ENCODE measurements around the gene TPM2. TPM values are rescaled to one million over a fixed set of nuclear protein-coding genes. Genes with fewer than 3 reads are reported as not detected.

TPM2 gene
- total RNA-seq, 5 donors from 2014 or later (not counting 1 experiment from before 2014, with no cell fraction given) = 21.4 to 66.0 (median 57.5) TPM

- H3K27me3 ChIP-seq (replicated peaks in 1 of 2; ENCODE audit: control insufficient read depth in 2 of 2, extremely low read depth in 1 of 2, insufficient read depth in 2 of 2, low read length in 1 of 2) = no peaks in the 10 kb centered on the region
- H3K4me1 Mint-ChIP-seq = peaks cover 16 to 18% (median 18%) of the 10 kb centered on the region in 3 donors
- ATAC-seq (replicated peaks in 1 of 4) = no peak
- no peak for DNase-seq
- peaks cover 51 to 71% of the 10 kb centered on the region in 2 experiments for H3K4me1 ChIP-seq (ENCODE audit: control insufficient read depth in 1 of 2, extremely low read depth in 1 of 2, insufficient read depth in 2 of 2, low read length in 2 of 2)
- H3K27me3 Mint-ChIP-seq = no peaks in the 10 kb centered on the region
- H3K9me3 Mint-ChIP-seq = no peaks in the 10 kb centered on the region
- no peak overlapping the region for H3K4me3 ChIP-seq (ENCODE audit: control insufficient read depth in 1 of 2, extremely low read depth in 1 of 2, low read length in 1 of 2)
- ChIA-PET POLR2A (no interaction called here), CTCF (interaction anchor here (0.9 to 2.0 kb wide), 5 partner anchors 14 to 84 kb away, joined by 3 to 7 read pairs (median 4); partner anchors contain the start of genes CCDC107 (in 1 of the 2), RGP1 (in 1 of the 2) and RMRP (in 1 of the 2))
- no peak overlapping the region for H3K4me3 Mint-ChIP-seq
- H3K9me3 ChIP-seq = no peaks in the 10 kb centered on the region
- 32% methylated on average over 2 of the region's 3 CpGs for WGBS (ENCODE audit: insufficient coverage)
- peaks cover 16% of the 10 kb centered on the region for H3K36me3 Mint-ChIP-seq
- H3K36me3 ChIP-seq (ENCODE audit: control insufficient read depth in 2 of 2, extremely low read depth in 1 of 2, insufficient read depth in 1 of 2, low read length in 1 of 2) = peaks cover 4 to 24% of the 10 kb centered on the region in 2 donors
- no peak overlapping the region for H3K27ac Mint-ChIP-seq
- H3K27ac ChIP-seq (ENCODE audit: low read length) = peak overlapping the region; percentile 2
These were observed 39.4 kb upstream of the TPM2 start for GRCh38 chr9:35729101-35729500.

DNA sequence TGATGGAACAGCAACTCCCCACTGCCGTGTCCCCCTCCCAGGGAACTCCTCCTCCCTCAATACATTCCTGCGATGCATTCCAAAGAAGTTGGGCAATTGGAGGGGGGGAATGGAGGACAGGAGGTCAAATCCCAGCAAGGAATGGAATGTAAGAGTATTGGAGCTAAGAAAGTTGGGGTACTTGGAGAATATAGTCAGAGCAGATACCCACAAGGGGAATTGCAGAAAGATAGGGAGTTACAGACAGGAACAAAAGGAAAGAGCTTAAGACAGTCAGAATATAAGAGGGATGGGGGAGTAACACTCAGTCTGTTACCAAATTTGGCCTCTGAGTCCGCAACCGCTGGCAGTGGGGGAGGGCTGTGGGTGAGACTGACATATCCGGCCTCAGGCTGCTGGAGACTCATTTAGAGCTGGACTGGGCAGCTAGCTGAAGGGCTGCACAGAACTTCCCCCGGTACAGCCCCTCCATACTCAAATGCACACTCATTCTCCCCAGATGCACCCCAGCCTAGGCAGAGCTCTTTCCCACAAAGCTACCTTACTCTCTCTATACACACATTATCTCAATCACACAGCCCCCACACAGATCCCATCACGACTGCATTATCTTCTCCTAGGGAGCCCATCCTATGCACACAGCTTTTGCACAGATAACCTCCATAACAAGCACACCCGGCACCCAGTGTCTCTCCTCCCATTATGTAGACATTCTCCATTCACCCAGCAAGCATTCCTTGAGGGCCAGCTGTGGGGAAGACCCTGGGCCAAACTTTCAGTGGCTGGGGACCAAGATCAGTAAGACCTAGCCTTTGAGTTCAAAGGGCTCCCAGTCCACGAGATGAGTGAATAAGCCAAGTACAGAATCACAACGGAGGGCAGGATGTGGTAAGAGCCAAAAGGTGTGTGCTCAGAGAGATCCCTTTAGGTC is 38.6 kb upstream of the TPM2 start:
- POLR2A ChIA-PET = interaction anchor here in 1 of 2 donors (0.6 kb wide), 1 partner anchor 54 kb away, joined by 3 read pairs; no protein-coding TSS in a partner anchor
- no peak overlapping the region for H3K4me3 Mint-ChIP-seq
- WGBS (ENCODE audit: insufficient coverage) = 0% methylated on average over 4 of the region's 10 CpGs
- no peaks in the 10 kb centered on the region for H3K9me3 Mint-ChIP-seq
- Histone ChIP-seq H3K4me3 (ENCODE audit: control insufficient read depth in 1 of 2, extremely low read depth in 1 of 2, low read length in 1 of 2) (peak overlapping the region; percentile 15 to 52), H3K27ac (ENCODE audit: low read length) (peak overlapping the region; percentile 33), H3K36me3 (ENCODE audit: control insufficient read depth in 2 of 2, extremely low read depth in 1 of 2, insufficient read depth in 1 of 2, low read length in 1 of 2) (peaks cover 11 to 32% of the 10 kb centered on the region in 2 donors), H3K9me3 (no peaks in the 10 kb centered on the region), H3K4me1 (ENCODE audit: control insufficient read depth in 1 of 2, extremely low read depth in 1 of 2, insufficient read depth in 2 of 2, low read length in 2 of 2) (peaks cover 49 to 63% of the 10 kb centered on the region in 2 experiments), H3K27me3 (replicated peaks in 1 of 2; ENCODE audit: control insufficient read depth in 2 of 2, extremely low read depth in 1 of 2, insufficient read depth in 2 of 2, low read length in 1 of 2) (no peaks in the 10 kb centered on the region)
- CTCF ChIA-PET = interaction anchor here (0.6 to 2.5 kb wide), 15 partner anchors 13 to 159 kb away, joined by 3 to 10 read pairs (median 3); partner anchors contain the start of genes CCDC107 (in 2 of the 2), RMRP (in 2 of the 2), GBA2 (in 1 of the 2) and RGP1 (in 1 of the 2)
- peaks cover 22% of the 10 kb centered on the region for H3K36me3 Mint-ChIP-seq
- no peaks in the 10 kb centered on the region for H3K27me3 Mint-ChIP-seq
- DNase-seq (peak in 11 of 35 experiments; percentile 13 to 65 (median 22)), ATAC-seq (replicated peaks in 1 of 4) (no peak)
- no peak overlapping the region for H3K27ac Mint-ChIP-seq
- peaks cover 11 to 12% (median 12%) of the 10 kb centered on the region in 3 donors for H3K4me1 Mint-ChIP-seq

DNA sequence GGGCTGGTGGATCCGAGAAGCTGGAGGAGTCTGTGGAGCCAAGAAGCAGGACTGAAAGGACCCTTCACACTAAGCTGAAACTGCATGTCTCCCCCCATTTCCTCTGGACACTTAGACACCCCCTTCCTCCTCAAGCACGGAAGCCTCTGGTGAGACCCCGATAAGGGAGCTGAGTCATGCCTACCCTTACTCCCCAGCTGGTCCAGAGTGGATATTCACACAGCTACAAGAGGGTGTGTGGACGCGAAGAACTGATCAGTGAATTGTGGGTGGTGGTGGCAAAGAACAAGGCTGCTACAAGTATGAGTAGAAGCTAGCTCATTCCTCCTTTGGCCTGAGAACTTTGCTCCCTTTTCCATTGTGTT is 37.9 kb upstream of the TPM2 start:
- POLR2A ChIA-PET = interaction anchor here in 1 of 2 donors (0.6 kb wide), 1 partner anchor 53 kb away, joined by 3 read pairs; no protein-coding TSS in a partner anchor
- Histone ChIP-seq H3K36me3 (ENCODE audit: control insufficient read depth in 2 of 2, extremely low read depth in 1 of 2, insufficient read depth in 1 of 2, low read length in 1 of 2) (peaks cover 15 to 38% of the 10 kb centered on the region in 2 donors), H3K4me1 (ENCODE audit: control insufficient read depth in 1 of 2, extremely low read depth in 1 of 2, insufficient read depth in 2 of 2, low read length in 2 of 2) (peaks cover 43 to 57% of the 10 kb centered on the region in 2 experiments), H3K27ac (ENCODE audit: low read length) (peak overlapping the region; percentile 33), H3K27me3 (replicated peaks in 1 of 2; ENCODE audit: control insufficient read depth in 2 of 2, extremely low read depth in 1 of 2, insufficient read depth in 2 of 2, low read length in 1 of 2) (no peaks in the 10 kb centered on the region), H3K9me3 (no peaks in the 10 kb centered on the region), H3K4me3 (ENCODE audit: control insufficient read depth in 1 of 2, extremely low read depth in 1 of 2, low read length in 1 of 2) (peak overlapping the region in 1 of 2 donors; percentile 52)
- Mint-ChIP-seq H3K4me3 (no peak overlapping the region), H3K27ac (no peak overlapping the region), H3K27me3 (no peaks in the 10 kb centered on the region), H3K9me3 (no peaks in the 10 kb centered on the region), H3K36me3 (peaks cover 26% of the 10 kb centered on the region), H3K4me1 (peaks cover 5 to 7% (median 6%) of the 10 kb centered on the region in 3 donors)
- DNase-seq = no peak
- ATAC-seq (replicated peaks in 1 of 4) = no peak
- 48% methylated on average over 3 of the region's 5 CpGs for WGBS (ENCODE audit: insufficient coverage)
- CTCF ChIA-PET = interaction anchor here (0.8 to 2.5 kb wide), 8 partner anchors 21 to 69 kb away, joined by 3 to 10 read pairs (median 3); partner anchors contain the start of genes CCDC107 (in 1 of the 2), GBA2 (in 1 of the 2), RGP1 (in 1 of the 2) and RMRP (in 1 of the 2)

DNA sequence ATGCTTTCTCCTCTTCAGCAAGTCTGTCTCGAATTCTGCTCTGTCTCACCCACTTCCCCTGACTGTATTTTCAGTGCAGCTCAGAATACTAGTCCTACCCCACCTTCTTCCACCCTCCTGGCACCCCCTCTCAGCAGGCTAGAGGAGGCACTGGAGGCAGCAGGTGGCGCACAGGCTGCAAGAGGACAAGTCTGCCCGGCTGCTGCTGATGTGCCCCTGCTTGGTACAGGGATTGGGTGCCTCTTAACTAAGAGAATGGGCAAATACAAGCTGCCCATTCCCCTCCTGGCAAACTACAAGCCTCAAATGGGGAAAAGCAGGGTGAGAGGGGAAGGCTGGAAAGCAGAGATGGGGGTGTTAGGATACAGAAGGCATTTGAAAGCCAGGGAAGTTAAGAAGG is 37.2 kb upstream of the TPM2 start:
- H3K27me3 Mint-ChIP-seq = no peaks in the 10 kb centered on the region
- H3K4me1 ChIP-seq (ENCODE audit: control insufficient read depth in 1 of 2, extremely low read depth in 1 of 2, insufficient read depth in 2 of 2, low read length in 2 of 2) = peaks cover 43 to 54% of the 10 kb centered on the region in 2 experiments
- CTCF ChIA-PET = interaction anchor here (0.6 to 2.5 kb wide), 6 partner anchors 21 to 123 kb away, joined by 3 to 10 read pairs (median 4); partner anchors contain the start of genes CCDC107 (in 1 of the 2), GBA2 (in 1 of the 2), RGP1 (in 1 of the 2) and RMRP (in 1 of the 2)
- peaks cover 18 to 46% of the 10 kb centered on the region in 2 donors for H3K36me3 ChIP-seq (ENCODE audit: control insufficient read depth in 2 of 2, extremely low read depth in 1 of 2, insufficient read depth in 1 of 2, low read length in 1 of 2)
- no peak overlapping the region for H3K4me3 ChIP-seq (ENCODE audit: control insufficient read depth in 1 of 2, extremely low read depth in 1 of 2, low read length in 1 of 2)
- WGBS (ENCODE audit: insufficient coverage) = 0% methylated on average over 1 of the region's 3 CpGs
- H3K9me3 ChIP-seq = no peaks in the 10 kb centered on the region
- ATAC-seq (replicated peaks in 1 of 4) = peak; percentile 61 to 72 (median 64)
- POLR2A ChIA-PET = no interaction called here
- no peak overlapping the region for H3K27ac Mint-ChIP-seq
- DNase-seq = peak in 32 of 35 experiments; percentile 23 to 68 (median 45)
- peaks cover 33% of the 10 kb centered on the region for H3K36me3 Mint-ChIP-seq
- H3K9me3 Mint-ChIP-seq = no peaks in the 10 kb centered on the region
- H3K27ac ChIP-seq (ENCODE audit: low read length) = peak overlapping the region; percentile 33
- H3K4me1 Mint-ChIP-seq = peaks cover 3 to 7% (median 6%) of the 10 kb centered on the region in 3 donors
- H3K4me3 Mint-ChIP-seq = peak overlapping the region in 2 of 3 donors; percentile 26 to 34
- H3K27me3 ChIP-seq (replicated peaks in 1 of 2; ENCODE audit: control insufficient read depth in 2 of 2, extremely low read depth in 1 of 2, insufficient read depth in 2 of 2, low read length in 1 of 2) = no peaks in the 10 kb centered on the region

- H3K36me3 Mint-ChIP-seq = peaks cover 41% of the 10 kb centered on the region
These were observed 35.6 kb upstream of the TPM2 start for GRCh38 chr9:35725362-35725761.

DNA sequence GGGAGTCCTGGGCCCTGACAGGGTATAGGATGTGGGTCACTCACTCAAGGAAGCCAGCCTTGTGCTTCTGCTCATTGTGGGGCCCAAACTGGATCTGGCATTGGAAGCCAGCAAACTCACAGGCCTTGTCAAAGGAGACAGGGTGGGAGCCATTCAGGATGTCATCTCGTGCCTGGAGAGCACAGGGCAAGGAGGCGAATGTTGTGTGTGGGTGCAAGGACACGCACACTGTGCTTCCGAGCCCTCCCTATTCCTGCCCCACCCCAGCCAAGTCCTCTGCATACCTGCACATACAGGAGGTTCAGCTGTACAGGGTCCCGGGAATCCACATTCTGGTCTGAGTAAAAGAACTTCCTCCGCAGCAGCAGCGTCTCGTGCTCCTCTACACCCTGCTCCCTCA is 34.2 kb upstream of the TPM2 start:
- ATAC-seq (replicated peaks in 1 of 4) = no peak
- H3K9me3 ChIP-seq = no peaks in the 10 kb centered on the region
- H3K36me3 Mint-ChIP-seq = peaks cover 50% of the 10 kb centered on the region
- ChIA-PET POLR2A (no interaction called here), CTCF (no interaction called here)
- H3K4me3 Mint-ChIP-seq = no peak overlapping the region
- H3K4me3 ChIP-seq (ENCODE audit: control insufficient read depth in 1 of 2, extremely low read depth in 1 of 2, low read length in 1 of 2) = no peak overlapping the region
- no peaks in the 10 kb centered on the region for H3K9me3 Mint-ChIP-seq
- no peak overlapping the region for H3K27ac ChIP-seq (ENCODE audit: low read length)
- peaks cover 32 to 76% of the 10 kb centered on the region in 2 donors for H3K36me3 ChIP-seq (ENCODE audit: control insufficient read depth in 2 of 2, extremely low read depth in 1 of 2, insufficient read depth in 1 of 2, low read length in 1 of 2)
- no peaks in the 10 kb centered on the region for H3K27me3 Mint-ChIP-seq
- no peak for DNase-seq
- WGBS (ENCODE audit: insufficient coverage) = 100% methylated on average over 4 of the region's 8 CpGs
- no peaks in the 10 kb centered on the region for H3K27me3 ChIP-seq (replicated peaks in 1 of 2; ENCODE audit: control insufficient read depth in 2 of 2, extremely low read depth in 1 of 2, insufficient read depth in 2 of 2, low read length in 1 of 2)
- peaks cover 6 to 13% (median 7%) of the 10 kb centered on the region in 3 donors for H3K4me1 Mint-ChIP-seq
- no peak overlapping the region for H3K27ac Mint-ChIP-seq
- H3K4me1 ChIP-seq (ENCODE audit: control insufficient read depth in 1 of 2, extremely low read depth in 1 of 2, insufficient read depth in 2 of 2, low read length in 2 of 2) = peaks cover 20 to 27% of the 10 kb centered on the region in 2 experiments

More at GRCh38 chr9:35725362-35725761, 35.6 kb upstream of the TPM2 start:
- no peaks in the 10 kb centered on the region for H3K9me3 ChIP-seq
- H3K4me1 ChIP-seq (ENCODE audit: control insufficient read depth in 1 of 2, extremely low read depth in 1 of 2, insufficient read depth in 2 of 2, low read length in 2 of 2) = peaks cover 34 to 42% of the 10 kb centered on the region in 2 experiments
- ChIA-PET POLR2A (interaction anchor here in 1 of 2 donors (0.5 kb wide), 1 partner anchor 1649 kb away, joined by 4 read pairs; no protein-coding TSS in a partner anchor), CTCF (interaction anchor here in 1 of 2 donors (0.9 to 1.5 kb wide), 2 partner anchors 69 to 122 kb away, joined by 3 to 4 read pairs; no protein-coding TSS in a partner anchor)
- peaks cover 3 to 13% (median 7%) of the 10 kb centered on the region in 3 donors for H3K4me1 Mint-ChIP-seq
- no peak overlapping the region for H3K4me3 ChIP-seq (ENCODE audit: control insufficient read depth in 1 of 2, extremely low read depth in 1 of 2, low read length in 1 of 2)
- ATAC-seq (replicated peaks in 1 of 4) = no peak
- peaks cover 20 to 61% of the 10 kb centered on the region in 2 donors for H3K36me3 ChIP-seq (ENCODE audit: control insufficient read depth in 2 of 2, extremely low read depth in 1 of 2, insufficient read depth in 1 of 2, low read length in 1 of 2)
- H3K4me3 Mint-ChIP-seq = no peak overlapping the region
- no peak overlapping the region for H3K27ac Mint-ChIP-seq
- no peaks in the 10 kb centered on the region for H3K27me3 ChIP-seq (replicated peaks in 1 of 2; ENCODE audit: control insufficient read depth in 2 of 2, extremely low read depth in 1 of 2, insufficient read depth in 2 of 2, low read length in 1 of 2)
- no peaks in the 10 kb centered on the region for H3K9me3 Mint-ChIP-seq
- WGBS (ENCODE audit: insufficient coverage) = 98% methylated on average over 10 of the region's 11 CpGs
- no peaks in the 10 kb centered on the region for H3K27me3 Mint-ChIP-seq
- DNase-seq = no peak
- no peak overlapping the region for H3K27ac ChIP-seq (ENCODE audit: low read length)
